HG03103 (cell line): ENCODE measurements around the gene IMP4.
"Not testable (repeated sequence)": the region's sequence is repeated elsewhere in the genome, so short reads cannot be mapped to it uniquely, and the experiment has no call there.

Experiments used
- ATAC-seq: cut with Tn5 transposase; IDR thresholded peaks from one replicate; pipeline ENCODE4 v1.9.1; 2021; ENCODE audit warnings: low read depth; ENCODE audit not compliant: unreplicated experiment

Gene IMP4, protein sequence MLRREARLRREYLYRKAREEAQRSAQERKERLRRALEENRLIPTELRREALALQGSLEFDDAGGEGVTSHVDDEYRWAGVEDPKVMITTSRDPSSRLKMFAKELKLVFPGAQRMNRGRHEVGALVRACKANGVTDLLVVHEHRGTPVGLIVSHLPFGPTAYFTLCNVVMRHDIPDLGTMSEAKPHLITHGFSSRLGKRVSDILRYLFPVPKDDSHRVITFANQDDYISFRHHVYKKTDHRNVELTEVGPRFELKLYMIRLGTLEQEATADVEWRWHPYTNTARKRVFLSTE

DNA sequence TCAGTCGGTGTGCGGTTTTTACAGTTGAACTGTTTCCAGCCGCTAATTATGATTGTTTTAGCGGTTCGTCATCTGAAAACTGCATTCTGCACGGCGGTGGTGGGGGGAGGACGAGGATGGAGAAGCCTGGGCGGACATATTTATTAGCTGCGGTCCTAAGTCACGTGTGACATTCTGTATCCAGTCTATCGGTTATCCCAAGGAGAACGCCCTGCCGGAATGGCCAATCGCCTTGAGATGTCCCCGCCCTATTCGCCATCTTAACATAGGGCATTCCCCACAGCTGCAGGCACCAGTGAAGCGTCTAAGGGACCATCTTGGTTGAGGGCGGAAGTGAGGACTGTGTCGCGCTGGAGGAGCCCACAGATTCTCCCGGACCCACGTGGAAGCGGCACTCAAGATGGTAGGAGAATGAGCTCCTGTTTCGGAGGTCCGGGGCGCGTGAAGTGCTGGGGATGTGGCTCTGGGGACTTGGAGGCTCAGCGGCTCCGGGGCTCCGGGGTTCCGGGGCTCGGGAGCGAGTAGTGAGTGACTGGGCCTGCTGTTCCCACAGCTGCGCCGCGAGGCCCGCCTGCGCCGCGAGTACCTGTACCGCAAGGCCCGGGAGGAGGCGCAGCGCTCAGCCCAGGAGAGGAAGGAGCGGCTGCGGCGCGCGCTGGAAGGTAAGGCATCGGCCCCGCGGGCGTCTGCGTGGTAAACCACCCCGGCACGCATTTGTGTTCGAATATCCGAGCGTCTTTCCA lies at the start of gene IMP4:
Gene IMP4 (plus strand): TSS at position 365 of the 743 bp plus-strand sequence. CDS start 36 bp downstream, at position 401.
- ATAC-seq: peak; percentile 79

DNA sequence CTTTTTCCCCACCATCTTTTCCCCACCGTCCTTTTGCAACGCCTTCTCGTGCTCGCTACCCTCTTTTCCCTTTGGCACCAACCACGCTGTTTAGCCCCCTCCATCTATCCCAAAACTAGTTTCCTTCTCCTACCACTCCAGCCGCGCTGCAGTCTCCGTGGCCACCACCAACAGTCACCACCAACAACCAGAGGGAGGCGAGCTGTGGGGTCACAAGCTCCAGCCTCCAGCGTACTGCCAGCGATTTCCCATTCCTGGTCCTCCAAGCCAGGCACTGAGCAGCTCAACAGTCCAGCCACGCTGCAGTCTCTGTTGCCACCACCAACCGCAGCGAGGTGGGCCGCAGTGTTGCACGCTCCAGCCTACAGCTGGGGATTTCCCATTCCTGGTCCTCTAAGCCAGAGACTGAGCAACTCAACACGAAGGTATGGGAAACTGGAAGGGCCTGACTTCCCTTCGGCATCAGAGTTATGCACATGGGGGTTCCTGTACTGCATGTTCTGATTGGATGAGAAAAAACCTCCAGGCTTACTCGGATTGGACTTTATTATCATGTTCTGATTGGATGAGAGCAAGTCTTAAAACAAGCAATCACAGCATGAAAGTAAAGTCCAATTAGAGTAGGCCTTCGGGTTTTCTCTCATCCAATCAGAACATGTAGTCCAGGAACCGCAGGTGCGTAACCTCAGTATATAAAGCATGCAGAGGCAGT lies 42.3 kb upstream of the IMP4 start:
- ATAC-seq: no peak

DNA sequence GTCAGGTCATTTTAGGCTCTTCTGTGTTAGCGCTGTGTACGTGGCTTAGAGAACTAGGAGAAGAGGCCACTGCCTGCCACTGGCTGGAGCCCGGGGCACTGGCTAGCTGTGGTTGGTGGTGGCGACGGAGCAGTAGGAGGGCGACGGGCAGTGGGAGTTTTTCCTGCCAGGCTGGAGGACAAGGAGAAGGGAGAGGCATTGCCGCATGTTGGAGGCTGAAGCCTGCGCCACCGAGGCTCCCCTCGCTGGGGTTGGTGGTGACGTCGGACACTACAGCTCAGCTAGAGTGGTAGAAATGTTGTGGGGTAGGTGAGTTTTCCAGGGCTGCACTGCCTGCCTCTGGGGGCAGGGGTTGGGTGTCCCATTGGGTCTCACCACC lies 41.7 kb upstream of the IMP4 start:
- no peak for ATAC-seq

DNA sequence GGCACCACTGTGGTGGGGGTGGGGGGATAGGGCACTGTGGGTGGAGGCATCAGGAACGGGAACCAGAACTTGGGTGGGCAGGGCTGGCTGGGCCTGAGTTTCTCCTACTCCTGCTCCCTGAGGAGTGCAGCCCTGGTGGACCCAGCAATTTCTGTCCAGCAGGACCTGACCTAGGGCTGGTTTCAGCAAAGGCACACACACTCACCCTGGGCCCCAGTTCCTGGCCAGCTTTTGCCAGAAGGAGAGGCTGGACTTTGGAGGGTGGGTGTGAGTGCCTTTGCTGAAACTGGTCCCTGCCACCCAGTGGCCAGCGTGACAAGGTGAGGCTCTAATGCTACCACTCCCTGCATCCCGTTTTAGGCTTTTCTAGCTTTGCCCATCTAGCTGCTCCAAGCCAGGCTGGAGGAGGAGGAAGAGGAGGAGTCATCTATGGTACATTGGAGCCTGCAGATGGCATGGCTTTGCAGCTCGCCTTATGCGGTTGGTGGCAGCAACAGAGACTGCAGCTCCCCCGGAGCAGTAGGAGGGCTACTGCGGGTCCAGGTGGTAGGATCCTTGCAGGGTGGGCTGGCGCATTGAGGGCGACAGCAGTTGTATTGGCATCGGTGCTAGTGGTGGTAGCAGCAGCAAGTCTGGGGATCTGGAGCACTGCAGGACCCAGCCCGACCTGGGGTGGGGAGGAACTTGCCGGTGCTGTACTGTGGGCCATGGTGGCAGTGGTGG lies 40.4 kb upstream of the IMP4 start:
- no peak for ATAC-seq

DNA sequence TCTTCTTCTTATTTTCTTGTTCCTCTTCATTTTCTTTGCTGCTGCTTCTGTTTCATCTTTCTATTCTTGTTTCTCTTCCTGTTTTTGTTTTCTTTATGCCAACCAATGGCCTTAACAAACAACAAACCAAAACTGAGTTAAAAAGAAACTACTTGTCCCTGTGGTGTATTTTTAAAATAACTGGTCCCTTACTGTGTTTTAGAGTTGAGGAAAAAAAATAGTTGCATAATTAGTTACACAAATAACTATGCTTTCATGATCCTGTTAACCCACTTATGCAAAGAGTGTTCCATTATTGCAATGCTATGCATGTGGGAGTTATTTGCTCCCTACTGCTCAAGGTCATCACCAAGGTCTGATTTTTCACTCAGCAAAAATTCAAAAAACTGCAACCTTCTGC lies 39.5 kb upstream of the IMP4 start:
- ATAC-seq: peak; percentile 62

DNA sequence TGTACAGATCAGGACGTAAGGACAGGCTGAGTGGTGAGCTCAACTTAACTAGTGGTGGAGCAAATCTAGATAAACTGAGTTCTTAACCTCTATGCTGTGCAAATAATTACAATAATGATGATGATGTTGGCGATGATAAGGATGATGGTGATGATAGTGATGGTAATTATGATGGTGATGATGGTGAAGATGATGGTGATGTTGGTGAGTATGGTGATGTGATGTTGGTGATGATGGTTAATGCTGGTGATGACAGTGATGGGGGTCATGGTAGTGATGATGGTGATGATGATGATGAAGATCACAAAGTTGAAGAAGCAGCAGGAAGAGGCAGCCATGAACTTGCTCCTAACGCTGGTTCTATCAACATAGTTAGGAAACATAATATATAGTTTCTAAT lies 38.0 kb upstream of the IMP4 start:
- ATAC-seq: no peak

DNA sequence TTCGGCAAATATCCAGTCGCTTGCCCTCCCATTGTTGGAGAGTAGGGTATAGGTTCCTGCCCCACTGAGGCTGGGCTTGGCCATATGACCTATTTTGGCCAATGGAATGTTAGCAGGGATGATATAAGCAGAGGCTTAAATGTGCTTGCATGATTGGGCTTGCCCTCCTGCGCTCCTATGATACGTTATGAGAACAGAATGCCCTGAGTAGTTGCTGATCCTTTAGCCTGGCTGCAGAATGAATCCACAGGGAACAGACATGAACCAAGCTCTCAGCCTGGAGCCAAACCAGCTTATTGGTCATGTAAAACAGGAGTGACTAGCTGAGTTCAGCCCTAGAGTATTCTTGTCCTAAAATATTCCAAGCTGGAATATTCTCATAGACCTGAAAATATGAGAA lies 34.8 kb upstream of the IMP4 start:
- no peak for ATAC-seq

DNA sequence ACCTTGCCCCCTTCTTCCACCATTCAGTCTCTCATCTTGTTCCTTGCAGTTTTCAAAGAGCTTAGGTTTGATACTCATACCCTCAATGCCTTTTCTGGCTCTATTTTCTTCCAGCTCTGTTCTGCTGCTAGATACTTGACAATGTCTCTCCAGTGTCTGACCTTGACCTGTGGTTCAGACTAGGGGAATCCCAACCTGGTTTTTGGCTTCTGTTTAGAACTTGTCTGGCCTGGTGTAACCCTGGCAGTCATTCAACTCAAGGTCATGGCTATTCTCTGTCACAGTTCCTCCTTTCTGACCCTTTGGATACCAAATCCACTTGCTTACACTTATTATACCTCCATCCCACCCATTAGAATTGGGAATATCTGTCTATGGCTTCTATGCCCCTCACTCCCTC lies 31.8 kb upstream of the IMP4 start:
- no peak for ATAC-seq

DNA sequence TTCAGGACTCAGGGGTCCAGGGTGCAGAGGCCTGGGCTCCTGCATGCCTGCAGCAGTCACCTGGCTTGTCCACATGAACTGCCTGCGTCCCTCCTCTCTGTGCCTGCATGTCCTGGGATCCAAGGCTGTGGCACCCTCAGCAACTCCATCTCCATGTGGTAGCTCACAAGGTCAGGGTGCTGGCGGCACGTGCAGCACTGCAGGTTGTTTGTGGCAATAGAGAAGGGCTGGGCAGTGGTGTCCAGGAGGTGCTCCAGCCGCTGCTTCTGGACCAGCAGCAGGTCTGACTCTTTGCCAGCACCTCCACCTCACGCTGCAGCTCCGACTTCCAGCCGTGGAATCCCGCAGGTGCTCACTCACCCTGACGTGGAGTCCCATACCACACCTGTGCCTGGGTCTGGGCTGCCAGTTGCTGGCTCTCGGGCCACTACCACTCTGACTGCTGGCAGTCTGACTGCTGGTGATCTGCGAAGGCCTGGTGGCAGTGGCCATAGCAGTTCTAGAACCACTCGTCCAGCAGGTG lies 28.8 kb upstream of the IMP4 start:
- ATAC-seq: no peak

DNA sequence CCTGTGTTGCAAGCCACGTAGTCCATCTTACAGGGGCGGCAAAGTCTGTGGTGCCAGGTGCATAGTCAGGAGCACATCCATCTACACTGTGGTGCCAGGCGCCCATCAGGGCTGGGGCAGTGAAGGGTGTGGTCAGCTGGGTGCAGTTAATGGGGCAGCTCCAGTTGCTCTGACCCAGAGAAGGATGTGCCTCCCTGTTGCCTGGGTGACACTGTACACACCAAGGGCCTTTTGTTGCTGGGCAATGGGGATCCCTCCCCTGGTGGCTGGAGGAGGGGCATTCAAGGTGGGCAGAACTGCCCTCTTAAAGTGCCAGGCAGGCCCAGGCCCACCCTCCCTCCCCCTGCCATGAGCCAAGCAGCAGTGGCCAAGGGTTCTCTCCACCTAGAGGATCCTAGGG lies 28.3 kb upstream of the IMP4 start:
- no peak for ATAC-seq

DNA sequence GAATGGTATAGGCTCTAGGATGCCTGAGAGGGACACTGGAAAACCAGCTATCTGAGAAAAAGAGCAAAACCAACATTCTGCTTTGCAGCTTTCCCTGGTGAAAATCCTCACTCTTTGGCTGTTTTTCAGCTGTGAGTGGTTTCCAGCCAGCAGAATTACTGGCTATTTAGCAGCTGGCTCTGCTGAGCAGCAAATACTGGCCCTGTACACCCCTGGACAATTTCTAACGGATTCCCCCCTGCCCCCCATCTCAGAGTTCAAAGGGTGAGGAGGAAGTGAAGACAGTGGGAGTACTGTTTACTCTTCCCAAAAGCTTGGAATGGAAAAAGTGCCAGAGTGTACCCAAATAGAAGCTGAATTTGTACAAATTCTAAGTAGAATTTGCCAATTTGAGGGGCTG lies 26.1 kb upstream of the IMP4 start:
- no peak for ATAC-seq

DNA sequence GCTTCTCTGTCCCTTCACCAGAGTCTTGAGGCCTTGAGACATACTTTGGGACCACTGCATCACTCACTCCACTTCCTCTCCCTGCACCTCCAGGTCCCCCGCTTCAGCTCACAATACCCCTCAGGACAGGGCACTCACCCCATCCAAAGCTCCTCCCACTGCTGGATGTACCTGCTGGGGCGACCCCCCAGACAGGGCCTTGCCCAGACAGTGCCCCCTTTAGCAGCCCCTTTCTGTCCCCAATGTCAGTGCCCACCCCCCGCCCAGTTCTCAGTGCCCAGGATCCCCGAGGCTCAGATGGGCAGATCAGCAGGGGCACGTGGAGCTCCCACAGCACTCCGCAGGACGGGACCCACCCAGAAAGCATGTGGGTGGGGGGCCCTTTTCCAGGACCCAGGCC lies 23.8 kb upstream of the IMP4 start:
- ATAC-seq: no peak

DNA sequence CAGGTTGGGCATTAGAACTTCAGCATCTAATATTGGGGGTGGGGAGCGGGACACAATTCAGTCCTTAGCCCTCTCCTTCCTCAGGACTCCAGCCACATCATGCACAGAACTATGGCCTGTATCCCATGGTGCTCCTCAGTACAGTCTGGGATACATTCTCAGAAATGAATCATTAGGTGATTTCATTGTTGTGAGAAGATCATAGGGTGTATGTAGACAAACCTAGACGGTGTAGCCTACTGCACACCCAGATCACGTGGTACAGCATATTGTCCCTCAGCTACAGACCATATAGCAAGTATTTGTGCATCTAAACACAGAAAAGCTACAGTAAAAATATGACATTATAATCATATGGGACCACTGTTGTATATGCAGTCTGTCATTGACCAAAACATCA lies 23.2 kb upstream of the IMP4 start:
- ATAC-seq: no peak

DNA sequence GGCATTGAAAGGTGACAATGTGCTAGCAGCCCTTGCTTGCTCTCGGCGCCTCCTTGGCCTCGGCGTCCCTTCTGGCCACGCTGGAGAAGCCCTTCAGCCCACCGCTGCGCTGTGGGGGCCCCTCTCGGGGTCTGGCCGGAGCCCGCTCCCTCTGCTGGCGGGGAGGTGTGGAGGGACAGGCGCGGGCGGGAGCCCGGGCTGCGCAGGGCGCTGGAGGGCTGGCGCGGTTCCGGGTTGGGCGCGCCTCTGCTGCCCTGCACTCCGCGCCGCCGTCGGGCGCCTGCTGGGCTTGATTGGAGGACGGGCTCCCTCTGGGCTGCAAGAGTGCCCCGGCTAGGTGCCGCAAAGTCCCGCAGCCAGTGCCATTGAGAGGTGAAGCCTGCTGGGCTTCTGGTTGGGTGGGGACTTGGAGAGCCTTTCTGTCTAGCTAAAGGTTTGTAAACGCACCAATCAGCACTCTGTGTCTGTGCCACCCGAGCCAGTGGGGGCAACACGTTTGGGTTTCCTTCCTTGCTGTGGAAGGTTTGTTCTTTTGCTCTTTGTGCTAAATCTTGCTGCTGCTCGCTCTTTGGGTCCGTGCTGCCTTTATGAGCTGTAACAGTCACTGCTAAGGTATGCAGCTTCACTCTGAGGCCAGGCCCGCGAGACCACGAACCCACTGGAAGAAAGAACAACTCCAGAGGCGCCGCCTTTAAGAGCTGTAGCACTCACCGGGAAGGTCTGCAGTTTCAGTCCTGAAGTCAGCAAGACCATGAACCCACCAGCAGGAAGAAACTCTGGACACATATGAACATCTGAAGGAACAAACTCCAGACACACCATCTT lies 14.8 kb upstream of the IMP4 start:
- ATAC-seq: no peak

DNA sequence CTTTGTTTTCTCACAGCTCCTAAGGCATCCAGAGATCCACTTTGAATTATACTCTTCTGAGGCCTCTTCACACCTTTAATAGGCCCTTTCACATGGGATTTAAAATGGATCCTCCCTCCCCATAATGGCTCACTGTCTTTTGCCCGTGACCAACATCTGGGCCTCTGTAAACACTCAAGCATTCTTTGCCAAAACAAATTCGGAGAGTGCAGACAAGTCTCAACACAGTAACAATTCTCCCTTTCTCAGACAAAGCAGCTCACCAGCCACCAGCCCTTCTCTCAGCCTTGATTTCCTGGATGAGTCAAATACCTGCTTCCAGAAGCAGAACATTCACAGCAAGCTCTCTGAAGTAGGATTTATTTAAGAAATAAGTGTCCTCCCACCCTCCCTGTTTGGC lies 14.0 kb upstream of the IMP4 start:
- no peak for ATAC-seq

DNA sequence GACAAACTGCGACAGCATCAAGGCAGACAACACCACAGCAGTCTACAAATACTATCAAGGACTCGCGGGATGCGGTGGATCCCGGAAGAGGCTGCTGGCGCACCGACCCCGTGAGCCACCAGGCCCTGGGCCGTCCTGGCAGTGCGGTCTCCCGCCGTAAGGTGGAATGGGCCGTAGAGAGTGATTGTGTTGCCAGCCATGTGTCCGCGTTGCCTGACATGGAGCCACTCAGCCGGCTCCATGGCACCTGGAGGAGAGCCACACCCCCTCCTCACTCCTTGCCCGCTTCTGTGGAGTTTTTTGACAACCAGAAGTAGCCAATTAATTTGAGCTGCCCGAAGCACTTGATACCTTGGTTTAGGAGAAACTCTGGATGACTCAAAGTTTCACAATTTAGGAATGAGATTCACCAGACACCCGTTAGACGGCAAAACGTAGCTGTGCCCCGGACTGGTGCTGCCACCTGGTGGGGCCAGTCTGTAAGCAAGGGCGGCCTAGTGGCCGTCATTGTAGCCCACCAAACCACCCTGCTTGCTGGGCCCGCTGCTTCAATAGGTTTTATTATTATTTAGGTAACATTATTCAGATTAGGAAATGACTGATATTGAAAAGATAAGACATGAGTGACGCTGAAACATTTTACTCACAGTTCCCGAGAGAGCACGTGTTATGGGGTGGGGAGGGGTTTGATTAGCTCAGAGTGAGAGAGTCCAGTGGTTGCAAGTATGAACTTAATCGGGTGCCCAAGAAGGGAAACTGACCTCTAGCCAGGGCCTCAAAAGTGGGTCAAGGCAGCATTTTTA lies 10.2 kb upstream of the IMP4 start:
- peak; percentile 88 for ATAC-seq

DNA sequence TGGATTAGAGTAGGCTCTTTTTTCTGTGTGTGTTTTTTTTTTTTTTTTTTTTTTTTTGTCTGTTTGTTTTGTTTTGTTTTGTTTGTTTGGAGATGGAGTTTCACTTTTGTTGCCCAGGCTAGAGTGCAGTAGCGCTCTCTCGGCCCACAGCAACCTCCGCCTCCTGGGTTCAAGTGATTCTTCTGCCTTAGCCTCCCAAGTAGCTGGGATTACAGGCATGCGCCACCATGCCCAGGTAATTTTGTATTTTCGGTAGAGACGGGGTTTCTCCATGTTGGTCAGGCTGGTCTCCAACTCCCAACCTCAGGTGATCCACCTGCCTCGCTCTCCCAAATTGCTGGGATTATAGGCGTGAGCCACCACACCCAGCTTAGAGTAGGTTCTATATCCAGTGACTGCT lies 9.4 kb upstream of the IMP4 start:
- not testable (repeated sequence) for ATAC-seq

DNA sequence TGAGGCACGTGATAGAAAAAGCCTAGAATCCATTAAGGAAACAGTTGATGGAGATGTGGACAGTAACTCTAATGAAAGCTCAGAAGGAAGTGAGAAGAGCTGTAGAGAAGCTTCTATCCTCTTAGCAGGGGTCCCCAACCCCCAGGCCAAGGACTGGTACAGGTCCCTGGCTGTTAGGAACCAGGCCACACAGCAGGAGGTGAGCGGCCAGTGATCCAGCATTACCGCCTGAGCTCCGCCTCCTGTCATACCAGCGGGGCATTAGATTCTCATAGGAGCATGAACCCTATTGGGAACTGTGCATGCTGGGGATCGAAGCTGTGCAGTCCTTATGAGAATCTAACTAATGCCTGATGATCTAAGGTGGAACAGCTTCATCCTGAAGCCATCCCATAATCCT lies 8.7 kb upstream of the IMP4 start:
- ATAC-seq: no peak

DNA sequence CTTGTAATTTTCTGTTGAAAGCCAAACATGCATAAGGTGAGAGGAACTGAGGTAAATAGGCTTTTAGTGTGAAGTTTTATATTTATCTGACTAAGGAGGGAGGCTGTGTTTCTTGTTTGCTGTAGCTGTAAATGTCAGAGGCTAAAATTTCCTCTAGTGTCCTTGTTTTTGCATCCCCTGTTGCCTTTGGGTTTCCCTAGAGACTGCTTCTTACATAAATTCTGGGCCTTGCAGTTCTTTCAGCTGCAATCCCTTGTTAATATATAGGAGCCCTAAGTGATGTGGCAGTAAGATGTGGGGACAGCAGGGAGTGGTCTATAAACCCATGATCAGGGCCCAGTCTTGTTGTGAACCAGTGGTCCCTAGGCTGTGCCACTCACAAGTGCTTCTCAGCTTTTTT lies 7.5 kb upstream of the IMP4 start:
- no peak for ATAC-seq
